Measurements from ENCODE around the gene TRPM5. TPM values are rescaled to one million over a fixed set of nuclear protein-coding genes. Genes with fewer than 3 reads are reported as not detected.

TRPM5 gene
- total and polyA plus RNA-seq, 4 donors, result 0.05 TPM; not detected in 3

DNA sequence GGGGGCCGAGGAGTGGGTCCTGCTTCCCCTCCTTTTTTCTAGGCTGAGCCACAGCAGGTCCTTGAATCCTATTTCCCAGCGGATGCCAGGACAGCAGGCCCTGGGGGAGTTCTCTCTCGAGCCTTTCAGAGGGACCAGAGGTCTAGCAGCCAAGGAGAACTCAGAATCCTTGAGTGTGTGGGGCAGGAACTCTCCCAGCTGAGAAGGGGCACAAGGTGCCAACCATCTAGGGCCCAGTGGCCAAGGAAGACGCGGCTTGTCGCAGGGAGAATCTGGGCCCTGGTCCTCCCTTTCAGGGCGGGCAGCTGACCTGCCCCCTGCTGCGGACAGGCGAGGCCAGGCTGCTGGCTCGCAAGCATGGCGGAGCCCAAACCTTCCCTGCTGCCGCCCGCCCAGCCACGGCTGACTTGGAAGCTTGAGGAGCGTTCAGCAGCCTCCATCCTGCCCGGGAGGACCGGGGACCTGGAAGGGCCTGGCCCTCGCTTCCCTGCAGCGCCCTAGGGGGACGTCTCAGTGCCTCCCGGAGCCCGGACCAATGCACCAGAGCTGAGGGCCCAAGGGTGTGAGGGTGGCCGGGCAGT is 44.7 kb downstream of the TRPM5 start:
- H3K27me3 ChIP-seq (ENCODE audit: control insufficient read depth in 4 of 4, insufficient read depth in 4 of 4, low read length in 3 of 4), result no peaks in the 10 kb centered on the region
- peak overlapping the region; percentile 69 to 93 for H3K27ac ChIP-seq (ENCODE audit: low read depth in 1 of 2, low read length in 2 of 2)
- peak overlapping the region; percentile 37 to 72 (median 46) for H3K4me3 ChIP-seq (ENCODE audit: low read depth in 1 of 3, low read length in 3 of 3)
- peaks cover 5 to 59% (median 43%) of the 10 kb centered on the region in 4 donors for H3K4me1 ChIP-seq (ENCODE audit: control insufficient read depth in 4 of 4, insufficient read depth in 4 of 4, low read length in 3 of 4)
- 9% methylated on average over 23 of the region's 23 CpGs for WGBS
- TF ChIP-seq YY1 (IDR thresholded peaks at IDR 0.05) (no peak), HNF4A (conservative IDR thresholded peaks at IDR 0.05) (no peak), RXRA (IDR thresholded peaks at IDR 0.05) (no peak), FOXA2 (IDR thresholded peaks at IDR 0.05) (no peak), RAD21 (IDR thresholded peaks at IDR 0.05) (no peak), NR2F2 (IDR thresholded peaks at IDR 0.05) (no peak), SP1 (IDR thresholded peaks at IDR 0.05) (no peak), FOXA1 (IDR thresholded peaks at IDR 0.05) (no peak), TAF1 (conservative IDR thresholded peaks at IDR 0.05) (no peak), HNF4G (IDR thresholded peaks at IDR 0.05) (no peak), GABPA (IDR thresholded peaks at IDR 0.05 in 1 of 2, conservative IDR thresholded peaks at IDR 0.05 in 1 of 2) (no peak), REST (IDR thresholded peaks at IDR 0.05) (no peak), EGR1 (IDR thresholded peaks at IDR 0.05; ENCODE audit: low read depth in 2 of 2) (no peak), JUND (IDR thresholded peaks at IDR 0.05) (no peak), ATF3 (IDR thresholded peaks at IDR 0.05) (no peak)
- TF ChIP-seq, protein P1, sequence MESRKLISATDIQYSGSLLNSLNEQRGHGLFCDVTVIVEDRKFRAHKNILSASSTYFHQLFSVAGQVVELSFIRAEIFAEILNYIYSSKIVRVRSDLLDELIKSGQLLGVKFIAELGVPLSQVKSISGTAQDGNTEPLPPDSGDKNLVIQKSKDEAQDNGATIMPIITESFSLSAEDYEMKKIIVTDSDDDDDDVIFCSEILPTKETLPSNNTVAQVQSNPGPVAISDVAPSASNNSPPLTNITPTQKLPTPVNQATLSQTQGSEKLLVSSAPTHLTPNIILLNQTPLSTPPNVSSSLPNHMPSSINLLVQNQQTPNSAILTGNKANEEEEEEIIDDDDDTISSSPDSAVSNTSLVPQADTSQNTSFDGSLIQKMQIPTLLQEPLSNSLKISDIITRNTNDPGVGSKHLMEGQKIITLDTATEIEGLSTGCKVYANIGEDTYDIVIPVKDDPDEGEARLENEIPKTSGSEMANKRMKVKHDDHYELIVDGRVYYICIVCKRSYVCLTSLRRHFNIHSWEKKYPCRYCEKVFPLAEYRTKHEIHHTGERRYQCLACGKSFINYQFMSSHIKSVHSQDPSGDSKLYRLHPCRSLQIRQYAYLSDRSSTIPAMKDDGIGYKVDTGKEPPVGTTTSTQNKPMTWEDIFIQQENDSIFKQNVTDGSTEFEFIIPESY (IDR thresholded peaks at IDR 0.05), result no peak
- TF ChIP-seq, protein P2, sequence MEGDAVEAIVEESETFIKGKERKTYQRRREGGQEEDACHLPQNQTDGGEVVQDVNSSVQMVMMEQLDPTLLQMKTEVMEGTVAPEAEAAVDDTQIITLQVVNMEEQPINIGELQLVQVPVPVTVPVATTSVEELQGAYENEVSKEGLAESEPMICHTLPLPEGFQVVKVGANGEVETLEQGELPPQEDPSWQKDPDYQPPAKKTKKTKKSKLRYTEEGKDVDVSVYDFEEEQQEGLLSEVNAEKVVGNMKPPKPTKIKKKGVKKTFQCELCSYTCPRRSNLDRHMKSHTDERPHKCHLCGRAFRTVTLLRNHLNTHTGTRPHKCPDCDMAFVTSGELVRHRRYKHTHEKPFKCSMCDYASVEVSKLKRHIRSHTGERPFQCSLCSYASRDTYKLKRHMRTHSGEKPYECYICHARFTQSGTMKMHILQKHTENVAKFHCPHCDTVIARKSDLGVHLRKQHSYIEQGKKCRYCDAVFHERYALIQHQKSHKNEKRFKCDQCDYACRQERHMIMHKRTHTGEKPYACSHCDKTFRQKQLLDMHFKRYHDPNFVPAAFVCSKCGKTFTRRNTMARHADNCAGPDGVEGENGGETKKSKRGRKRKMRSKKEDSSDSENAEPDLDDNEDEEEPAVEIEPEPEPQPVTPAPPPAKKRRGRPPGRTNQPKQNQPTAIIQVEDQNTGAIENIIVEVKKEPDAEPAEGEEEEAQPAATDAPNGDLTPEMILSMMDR (IDR thresholded peaks at IDR 0.05; ENCODE audit: low read depth, low read length, missing input control), result no peak
- TF ChIP-seq, protein P3, sequence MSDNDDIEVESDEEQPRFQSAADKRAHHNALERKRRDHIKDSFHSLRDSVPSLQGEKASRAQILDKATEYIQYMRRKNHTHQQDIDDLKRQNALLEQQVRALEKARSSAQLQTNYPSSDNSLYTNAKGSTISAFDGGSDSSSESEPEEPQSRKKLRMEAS (IDR thresholded peaks at IDR 0.05), result no peak
- peak overlapping the region; percentile 68 to 84 for H3K9ac ChIP-seq (ENCODE audit: low read depth in 1 of 2, low read length in 2 of 2)
- no peaks in the 10 kb centered on the region for H3K9me3 ChIP-seq (ENCODE audit: control insufficient read depth in 4 of 4, low read length in 3 of 4)
- H3K36me3 ChIP-seq (ENCODE audit: control insufficient read depth in 4 of 4, insufficient read depth in 3 of 4, low read depth in 1 of 4, low read length in 3 of 4), result peaks cover 15 to 46% (median 18%) of the 10 kb centered on the region in 4 donors
- no peak for DNase-seq (ENCODE audit: low spot score)

Data from liver (tissue), 9 donors.